HEK293 (cell line): ENCODE results near the gene HUNK.

Experiments
- FEZF1 ChIP-seq: fragments of 450-650 bp; formaldehyde crosslinking; IDR thresholded peaks from 2 replicates; pipeline ENCODE4 v1.5.1; 2016; ENCODE audit warnings: missing biosample characterization, missing genetic modification characterization
- GLIS1 ChIP-seq: fragments of 450-650 bp; formaldehyde crosslinking; IDR thresholded peaks from 2 replicates; pipeline ENCODE4 v1.5.1; 2016; ENCODE audit warnings: missing biosample characterization, missing genetic modification characterization
- IKZF3 ChIP-seq: fragments of 450-650 bp; IDR thresholded peaks from 2 replicates; pipeline ENCODE4 v1.5.0; 2018; ENCODE audit warnings: missing biosample characterization, mild to moderate bottlenecking, missing genetic modification characterization, moderate library complexity
- KLF8 ChIP-seq: fragments of 450-650 bp; formaldehyde crosslinking; IDR thresholded peaks from 2 replicates; pipeline ENCODE4 v1.5.1; 2016; ENCODE audit warnings: missing biosample characterization, missing genetic modification characterization
- KLF9 ChIP-seq: fragments of 450-650 bp; formaldehyde crosslinking; IDR thresholded peaks from 2 replicates; pipeline ENCODE4 v1.5.1; 2016; ENCODE audit warnings: missing biosample characterization, missing genetic modification characterization, low read depth
- PRDM6 ChIP-seq: fragments of 450-650 bp; formaldehyde crosslinking; IDR thresholded peaks from 2 replicates; pipeline ENCODE4 v1.5.1; 2017; ENCODE audit warnings: missing biosample characterization, missing genetic modification characterization
- SCRT2 ChIP-seq: fragments of 450-650 bp; formaldehyde crosslinking; IDR thresholded peaks from 2 replicates; pipeline ENCODE4 v1.5.1; 2016; ENCODE audit warnings: missing biosample characterization, missing genetic modification characterization
- SP7 ChIP-seq: fragments of 450-650 bp; formaldehyde crosslinking; IDR thresholded peaks from 2 replicates; pipeline ENCODE4 v1.5.1; 2016; ENCODE audit warnings: missing biosample characterization, missing genetic modification characterization
- ZBTB11 ChIP-seq: fragments of 450-650 bp; formaldehyde crosslinking; conservative IDR thresholded peaks from 2 replicates; pipeline ENCODE4 v1.5.1; 2016; ENCODE audit warnings: low read depth, missing biosample characterization, missing genetic modification characterization
- ZBTB17 ChIP-seq: fragments of 450-650 bp; formaldehyde crosslinking; IDR thresholded peaks from 2 replicates; pipeline ENCODE4 v1.5.1; 2016; ENCODE audit warnings: missing biosample characterization, missing genetic modification characterization
- ZNF140 ChIP-seq: fragments of 450-650 bp; formaldehyde crosslinking; IDR thresholded peaks from 2 replicates; pipeline ENCODE4 v1.5.1; 2016; ENCODE audit warnings: missing biosample characterization, missing genetic modification characterization
- ZNF202 ChIP-seq: fragments of 450-650 bp; formaldehyde crosslinking; IDR thresholded peaks from 2 replicates; pipeline ENCODE4 v1.5.1; 2016; ENCODE audit warnings: missing biosample characterization, missing genetic modification characterization, borderline replicate concordance
- ZNF223 ChIP-seq: fragments of 450-650 bp; formaldehyde crosslinking; IDR thresholded peaks from 2 replicates; pipeline ENCODE4 v1.5.1; 2016; ENCODE audit warnings: missing biosample characterization, missing genetic modification characterization
- ZNF24 ChIP-seq: fragments of 450-650 bp; formaldehyde crosslinking; IDR thresholded peaks from 2 replicates; pipeline ENCODE4 v1.5.1; 2016; ENCODE audit warnings: missing biosample characterization, missing genetic modification characterization
- ZNF391 ChIP-seq: fragments of 450-650 bp; formaldehyde crosslinking; IDR thresholded peaks from 2 replicates; pipeline ENCODE4 v1.5.1; 2016; ENCODE audit warnings: low read depth, missing biosample characterization, missing genetic modification characterization, borderline replicate concordance
- ZNF416 ChIP-seq: fragments of 450-650 bp; formaldehyde crosslinking; IDR thresholded peaks from 2 replicates; pipeline ENCODE4 v1.5.1; 2016; ENCODE audit warnings: missing biosample characterization, missing genetic modification characterization
- ZNF560 ChIP-seq: fragments of 450-650 bp; formaldehyde crosslinking; IDR thresholded peaks from 2 replicates; pipeline ENCODE4 v1.5.1; 2017; ENCODE audit warnings: missing biosample characterization, missing genetic modification characterization, borderline replicate concordance
- ZNF561 ChIP-seq: fragments of 450-650 bp; IDR thresholded peaks from 2 replicates; pipeline ENCODE4 v1.5.1; 2018; ENCODE audit warnings: missing biosample characterization, missing genetic modification characterization, borderline replicate concordance
- ZNF585B ChIP-seq: fragments of 450-650 bp; formaldehyde crosslinking; IDR thresholded peaks from 2 replicates; pipeline ENCODE4 v1.5.1; 2016; ENCODE audit warnings: missing biosample characterization, missing genetic modification characterization
- TF ChIP-seq, protein P1 (sequence below): fragments of 450-650 bp; formaldehyde crosslinking; IDR thresholded peaks from 2 replicates; pipeline ENCODE4 v1.5.1; 2016; ENCODE audit warnings: missing biosample characterization, missing genetic modification characterization, low read depth
- TF ChIP-seq, protein P2 (sequence below): fragments of 450-650 bp; IDR thresholded peaks from 2 replicates; pipeline ENCODE4 v1.5.1; 2018; ENCODE audit warnings: missing biosample characterization, mild to moderate bottlenecking, missing genetic modification characterization
- TF ChIP-seq, protein P3 (sequence below): fragments of 450-650 bp; formaldehyde crosslinking; IDR thresholded peaks from 2 replicates; pipeline ENCODE4 v1.5.1; 2016; ENCODE audit warnings: missing biosample characterization, missing genetic modification characterization
- TF ChIP-seq, protein P4 (sequence below): fragments of 450-650 bp; formaldehyde crosslinking; IDR thresholded peaks from 2 replicates; pipeline ENCODE4 v1.5.1; 2016; ENCODE audit warnings: missing biosample characterization, missing genetic modification characterization

Gene HUNK

GRCh38 chr21:31873696-31874599 is 1.1 kb downstream of the HUNK start (continued):
- TF ChIP-seq ZNF416 (no peak), ZNF560 (no peak), ZNF223 (tag by site-specific recombination) (no peak), FEZF1 (tag by site-specific recombination) (no peak), IKZF3 (tag by site-specific recombination) (peak; percentile 51; the same call in 1 of the 2 replicates), KLF8 (peak; percentile 88; the same call in 1 of the 2 replicates), ZBTB11 (tag by site-specific recombination) (no peak; the same call in 1 of the 2 replicates), ZBTB17 (tag by site-specific recombination) (peak; percentile 30; the same call in 1 of the 2 replicates), KLF9 (tag by site-specific recombination) (peak; percentile 76), GLIS1 (peak; percentile 48), ZNF561 (tag by site-specific recombination) (peak; percentile 79; the same call in 1 of the 2 replicates), SCRT2 (peak; percentile 60), ZNF140 (tag by site-specific recombination) (no peak), SP7 (peak; percentile 75), ZNF391 (tag by site-specific recombination) (peak; percentile 51; the same call in 1 of the 2 replicates), ZNF24 (peak; percentile 66; the same call in 1 of the 2 replicates), ZNF585B (tag by site-specific recombination) (no peak), PRDM6 (tag by site-specific recombination) (no peak), ZNF202 (tag by site-specific recombination) (no peak)
- TF ChIP-seq, protein P1, sequence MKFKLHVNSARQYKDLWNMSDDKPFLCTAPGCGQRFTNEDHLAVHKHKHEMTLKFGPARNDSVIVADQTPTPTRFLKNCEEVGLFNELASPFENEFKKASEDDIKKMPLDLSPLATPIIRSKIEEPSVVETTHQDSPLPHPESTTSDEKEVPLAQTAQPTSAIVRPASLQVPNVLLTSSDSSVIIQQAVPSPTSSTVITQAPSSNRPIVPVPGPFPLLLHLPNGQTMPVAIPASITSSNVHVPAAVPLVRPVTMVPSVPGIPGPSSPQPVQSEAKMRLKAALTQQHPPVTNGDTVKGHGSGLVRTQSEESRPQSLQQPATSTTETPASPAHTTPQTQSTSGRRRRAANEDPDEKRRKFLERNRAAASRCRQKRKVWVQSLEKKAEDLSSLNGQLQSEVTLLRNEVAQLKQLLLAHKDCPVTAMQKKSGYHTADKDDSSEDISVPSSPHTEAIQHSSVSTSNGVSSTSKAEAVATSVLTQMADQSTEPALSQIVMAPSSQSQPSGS (tag by site-specific recombination), result no peak
- TF ChIP-seq, protein P2, sequence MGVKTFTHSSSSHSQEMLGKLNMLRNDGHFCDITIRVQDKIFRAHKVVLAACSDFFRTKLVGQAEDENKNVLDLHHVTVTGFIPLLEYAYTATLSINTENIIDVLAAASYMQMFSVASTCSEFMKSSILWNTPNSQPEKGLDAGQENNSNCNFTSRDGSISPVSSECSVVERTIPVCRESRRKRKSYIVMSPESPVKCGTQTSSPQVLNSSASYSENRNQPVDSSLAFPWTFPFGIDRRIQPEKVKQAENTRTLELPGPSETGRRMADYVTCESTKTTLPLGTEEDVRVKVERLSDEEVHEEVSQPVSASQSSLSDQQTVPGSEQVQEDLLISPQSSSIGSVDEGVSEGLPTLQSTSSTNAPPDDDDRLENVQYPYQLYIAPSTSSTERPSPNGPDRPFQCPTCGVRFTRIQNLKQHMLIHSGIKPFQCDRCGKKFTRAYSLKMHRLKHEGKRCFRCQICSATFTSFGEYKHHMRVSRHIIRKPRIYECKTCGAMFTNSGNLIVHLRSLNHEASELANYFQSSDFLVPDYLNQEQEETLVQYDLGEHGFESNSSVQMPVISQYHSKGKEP, result no peak
- TF ChIP-seq, protein P3, sequence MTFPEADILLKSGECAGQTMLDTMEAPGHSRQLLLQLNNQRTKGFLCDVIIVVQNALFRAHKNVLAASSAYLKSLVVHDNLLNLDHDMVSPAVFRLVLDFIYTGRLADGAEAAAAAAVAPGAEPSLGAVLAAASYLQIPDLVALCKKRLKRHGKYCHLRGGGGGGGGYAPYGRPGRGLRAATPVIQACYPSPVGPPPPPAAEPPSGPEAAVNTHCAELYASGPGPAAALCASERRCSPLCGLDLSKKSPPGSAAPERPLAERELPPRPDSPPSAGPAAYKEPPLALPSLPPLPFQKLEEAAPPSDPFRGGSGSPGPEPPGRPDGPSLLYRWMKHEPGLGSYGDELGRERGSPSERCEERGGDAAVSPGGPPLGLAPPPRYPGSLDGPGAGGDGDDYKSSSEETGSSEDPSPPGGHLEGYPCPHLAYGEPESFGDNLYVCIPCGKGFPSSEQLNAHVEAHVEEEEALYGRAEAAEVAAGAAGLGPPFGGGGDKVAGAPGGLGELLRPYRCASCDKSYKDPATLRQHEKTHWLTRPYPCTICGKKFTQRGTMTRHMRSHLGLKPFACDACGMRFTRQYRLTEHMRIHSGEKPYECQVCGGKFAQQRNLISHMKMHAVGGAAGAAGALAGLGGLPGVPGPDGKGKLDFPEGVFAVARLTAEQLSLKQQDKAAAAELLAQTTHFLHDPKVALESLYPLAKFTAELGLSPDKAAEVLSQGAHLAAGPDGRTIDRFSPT (tag by site-specific recombination), result no peak; the same call in 1 of the 2 replicates
- TF ChIP-seq, protein P4, sequence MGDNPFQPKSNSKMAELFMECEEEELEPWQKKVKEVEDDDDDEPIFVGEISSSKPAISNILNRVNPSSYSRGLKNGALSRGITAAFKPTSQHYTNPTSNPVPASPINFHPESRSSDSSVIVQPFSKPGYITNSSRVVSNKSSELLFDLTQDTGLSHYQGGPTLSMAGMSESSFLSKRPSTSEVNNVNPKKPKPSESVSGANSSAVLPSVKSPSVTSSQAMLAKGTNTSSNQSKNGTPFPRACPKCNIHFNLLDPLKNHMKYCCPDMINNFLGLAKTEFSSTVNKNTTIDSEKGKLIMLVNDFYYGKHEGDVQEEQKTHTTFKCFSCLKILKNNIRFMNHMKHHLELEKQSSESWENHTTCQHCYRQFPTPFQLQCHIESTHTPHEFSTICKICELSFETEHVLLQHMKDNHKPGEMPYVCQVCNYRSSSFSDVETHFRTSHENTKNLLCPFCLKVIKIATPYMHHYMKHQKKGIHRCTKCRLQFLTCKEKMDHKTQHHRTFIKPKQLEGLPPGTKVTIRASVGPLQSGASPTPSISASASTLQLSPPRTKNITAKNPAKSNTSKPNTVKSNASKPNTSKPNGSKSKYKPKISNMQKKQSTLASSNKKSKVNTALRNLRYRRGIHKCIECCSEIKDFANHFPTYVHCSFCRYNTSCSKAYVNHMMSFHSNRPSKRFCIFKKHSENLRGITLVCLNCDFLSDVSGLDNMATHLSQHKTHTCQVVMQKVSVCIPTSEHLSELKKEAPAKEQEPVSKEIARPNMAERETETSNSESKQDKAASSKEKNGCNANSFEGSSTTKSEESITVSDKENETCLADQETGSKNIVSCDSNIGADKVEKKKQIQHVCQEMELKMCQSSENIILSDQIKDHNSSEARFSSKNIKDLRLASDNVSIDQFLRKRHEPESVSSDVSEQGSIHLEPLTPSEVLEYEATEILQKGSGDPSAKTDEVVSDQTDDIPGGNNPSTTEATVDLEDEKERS (tag by site-specific recombination), result no peak
